SK-N-SH treated with all-trans-retinoic acid at 6 μM for 48 hours (cell line): ENCODE results near the gene KCNH1.

ENCODE experiments used
- ATAC-seq: fragments of 200-7000 bp; cut with Tn5 transposase; 3 replicates; pipeline ENCODE4 v1.9.1; 2020; ENCODE audit warnings: mild to moderate bottlenecking, moderate library complexity
- ARNTL ChIP-seq: fragments of 450-650 bp; formaldehyde crosslinking; IDR thresholded peaks from 2 replicates; pipeline ENCODE4 v1.5.0; 2020; ENCODE audit warnings: low read depth, mild to moderate bottlenecking, moderate library complexity, borderline replicate concordance
- BACH2 ChIP-seq: fragments of 250-450 bp; sonication (Bioruptor Pico); IDR thresholded peaks from 2 replicates; pipeline ENCODE4 v1.9.0; 2021; ENCODE audit warnings: mild to moderate bottlenecking, borderline replicate concordance
- CREB5 ChIP-seq: fragments of 250-450 bp; sonication (Bioruptor Pico); IDR thresholded peaks from 2 replicates; pipeline ENCODE4 v1.5.1; 2020; ENCODE audit warnings: low read depth, mild to moderate bottlenecking, moderate library complexity
- CSDC2 ChIP-seq: fragments of 250-450 bp; sonication (Bioruptor Pico); IDR thresholded peaks from 2 replicates; pipeline ENCODE4 v1.5.0; 2020; ENCODE audit warnings: mild to moderate bottlenecking, moderate library complexity
- CSRNP3 ChIP-seq: fragments of 250-450 bp; sonication (Bioruptor Pico); IDR thresholded peaks from 2 replicates; pipeline ENCODE4 v1.5.1; 2021; ENCODE audit warnings: mild to moderate bottlenecking, moderate library complexity
- ESRRG ChIP-seq: fragments of 250-450 bp; sonication (Bioruptor Pico); IDR thresholded peaks from 2 replicates; pipeline ENCODE4 v1.6.1; 2021; ENCODE audit warnings: mild to moderate bottlenecking
- GLIS3 ChIP-seq: fragments of 250-450 bp; sonication (Bioruptor Pico); IDR thresholded peaks from 2 replicates; pipeline ENCODE4 v1.5.0; 2020; ENCODE audit warnings: mild to moderate bottlenecking, moderate library complexity
- ISL1 ChIP-seq: fragments of 250-450 bp; sonication (Bioruptor Pico); IDR thresholded peaks from 2 replicates; pipeline ENCODE4 v2.1.2; 2022; ENCODE audit warnings: mild to moderate bottlenecking, moderate library complexity
- OSR1 ChIP-seq: fragments of 250-450 bp; sonication (Bioruptor Pico); IDR thresholded peaks from 2 replicates; pipeline ENCODE4 v1.8.0; 2022; ENCODE audit warnings: moderate library complexity, mild to moderate bottlenecking, inconsistent platforms
- PATZ1 ChIP-seq: fragments of 250-450 bp; sonication (Bioruptor Pico); IDR thresholded peaks from 2 replicates; pipeline ENCODE4 v1.8.0; 2020; ENCODE audit warnings: mild to moderate bottlenecking, moderate library complexity, borderline replicate concordance
- POU6F1 ChIP-seq: fragments of 250-450 bp; sonication (Bioruptor Pico); IDR thresholded peaks from 2 replicates; pipeline ENCODE4 v1.8.0; 2021; ENCODE audit warnings: low read depth, mild to moderate bottlenecking, moderate library complexity, borderline replicate concordance
- PPARA ChIP-seq: fragments of 250-450 bp; sonication (Bioruptor Pico); IDR thresholded peaks from 2 replicates; pipeline ENCODE4 v1.5.0; 2020; ENCODE audit warnings: mild to moderate bottlenecking, borderline replicate concordance
- SNAI2 ChIP-seq: fragments of 250-450 bp; sonication (Bioruptor Pico); IDR thresholded peaks from 2 replicates; pipeline ENCODE4 v1.5.0; 2020; ENCODE audit warnings: mild to moderate bottlenecking, moderate library complexity
- TCF4 ChIP-seq: fragments of 250-450 bp; sonication (Bioruptor Pico); IDR thresholded peaks from 2 replicates; pipeline ENCODE4 v1.8.0; 2021; ENCODE audit warnings: mild to moderate bottlenecking, moderate library complexity, borderline replicate concordance
- TOX ChIP-seq: fragments of 250-450 bp; sonication (Bioruptor Pico); IDR thresholded peaks from 2 replicates; pipeline ENCODE4 v1.8.0; 2021; ENCODE audit warnings: mild to moderate bottlenecking, moderate library complexity, borderline replicate concordance
- TSHZ2 ChIP-seq: fragments of 250-450 bp; sonication (Bioruptor Pico); IDR thresholded peaks from 2 replicates; pipeline ENCODE4 v1.5.0; 2020; ENCODE audit warnings: mild to moderate bottlenecking, moderate library complexity
- ZC3H10 ChIP-seq: fragments of 250-450 bp; sonication (Bioruptor Pico); IDR thresholded peaks from 2 replicates; pipeline ENCODE4 v1.5.1; 2021; ENCODE audit warnings: mild to moderate bottlenecking, moderate library complexity
- ZFP3 ChIP-seq: fragments of 250-450 bp; sonication (Bioruptor Pico); IDR thresholded peaks from 2 replicates; pipeline ENCODE4 v1.5.0; 2020; ENCODE audit warnings: mild to moderate bottlenecking, moderate library complexity
- ZFP30 ChIP-seq: fragments of 450-650 bp; formaldehyde crosslinking; IDR thresholded peaks from 2 replicates; pipeline ENCODE4 v1.5.0; 2022; ENCODE audit warnings: mild to moderate bottlenecking, moderate library complexity
- ZNF565 ChIP-seq: fragments of 450-650 bp; formaldehyde crosslinking; conservative IDR thresholded peaks from 2 replicates; pipeline ENCODE4 v1.5.0; 2020; ENCODE audit warnings: low read depth, mild to moderate bottlenecking, moderate library complexity
- ZNF70 ChIP-seq: fragments of 450-650 bp; formaldehyde crosslinking; IDR thresholded peaks from 2 replicates; pipeline ENCODE4 v1.5.0; 2020; ENCODE audit warnings: mild to moderate bottlenecking, moderate library complexity
- ZNF8 ChIP-seq: fragments of 450-650 bp; formaldehyde crosslinking; IDR thresholded peaks from 2 replicates; pipeline ENCODE4 v1.5.0; 2020; ENCODE audit warnings: mild to moderate bottlenecking, moderate library complexity

The KCNH1 gene

GRCh38 chr1:210857705-210858104 is 276.2 kb downstream of the KCNH1 start (continued):
- TF ChIP-seq TSHZ2 (CRISPR knock-in tag) (no peak), ZFP3 (no peak), ZNF8 (CRISPR knock-in tag) (no peak)

- TF ChIP-seq ZNF565 (CRISPR knock-in tag) (no peak), CSDC2 (CRISPR knock-in tag) (no peak), TOX (CRISPR knock-in tag) (no peak), ZC3H10 (CRISPR knock-in tag) (no peak), ISL1 (no peak), ZNF70 (CRISPR knock-in tag) (no peak), GLIS3 (CRISPR knock-in tag) (no peak), ESRRG (CRISPR knock-in tag) (no peak), ZFP30 (no peak), ARNTL (CRISPR knock-in tag) (no peak), CSRNP3 (CRISPR knock-in tag) (no peak), PPARA (CRISPR knock-in tag) (no peak), ZFP3 (no peak), BACH2 (CRISPR knock-in tag) (no peak), OSR1 (no peak), TCF4 (CRISPR knock-in tag) (no peak), POU6F1 (CRISPR knock-in tag) (no peak), PATZ1 (CRISPR knock-in tag) (no peak), SNAI2 (CRISPR knock-in tag) (no peak)
- ATAC-seq, result no peak
These were observed 276.7 kb downstream of the KCNH1 start for GRCh38 chr1:210857146-210857663.

- ATAC-seq, result no peak
- TF ChIP-seq TCF4 (CRISPR knock-in tag) (no peak), GLIS3 (CRISPR knock-in tag) (no peak), ISL1 (no peak), CSDC2 (CRISPR knock-in tag) (no peak), ZNF565 (CRISPR knock-in tag) (no peak), ZNF70 (CRISPR knock-in tag) (no peak), CREB5 (CRISPR knock-in tag) (no peak), POU6F1 (CRISPR knock-in tag) (no peak), ZFP30 (no peak), PATZ1 (CRISPR knock-in tag) (no peak), OSR1 (no peak), TSHZ2 (CRISPR knock-in tag) (no peak), TOX (CRISPR knock-in tag) (no peak)
These were observed 278.5 kb downstream of the KCNH1 start for GRCh38 chr1:210855440-210855839.
